Measurements from ENCODE around the gene ZNF850.
"Not testable (repeated sequence)": the region's sequence is repeated elsewhere in the genome, so short reads cannot be mapped to it uniquely, and the experiment has no call there.

The ZNF850 gene

DNA sequence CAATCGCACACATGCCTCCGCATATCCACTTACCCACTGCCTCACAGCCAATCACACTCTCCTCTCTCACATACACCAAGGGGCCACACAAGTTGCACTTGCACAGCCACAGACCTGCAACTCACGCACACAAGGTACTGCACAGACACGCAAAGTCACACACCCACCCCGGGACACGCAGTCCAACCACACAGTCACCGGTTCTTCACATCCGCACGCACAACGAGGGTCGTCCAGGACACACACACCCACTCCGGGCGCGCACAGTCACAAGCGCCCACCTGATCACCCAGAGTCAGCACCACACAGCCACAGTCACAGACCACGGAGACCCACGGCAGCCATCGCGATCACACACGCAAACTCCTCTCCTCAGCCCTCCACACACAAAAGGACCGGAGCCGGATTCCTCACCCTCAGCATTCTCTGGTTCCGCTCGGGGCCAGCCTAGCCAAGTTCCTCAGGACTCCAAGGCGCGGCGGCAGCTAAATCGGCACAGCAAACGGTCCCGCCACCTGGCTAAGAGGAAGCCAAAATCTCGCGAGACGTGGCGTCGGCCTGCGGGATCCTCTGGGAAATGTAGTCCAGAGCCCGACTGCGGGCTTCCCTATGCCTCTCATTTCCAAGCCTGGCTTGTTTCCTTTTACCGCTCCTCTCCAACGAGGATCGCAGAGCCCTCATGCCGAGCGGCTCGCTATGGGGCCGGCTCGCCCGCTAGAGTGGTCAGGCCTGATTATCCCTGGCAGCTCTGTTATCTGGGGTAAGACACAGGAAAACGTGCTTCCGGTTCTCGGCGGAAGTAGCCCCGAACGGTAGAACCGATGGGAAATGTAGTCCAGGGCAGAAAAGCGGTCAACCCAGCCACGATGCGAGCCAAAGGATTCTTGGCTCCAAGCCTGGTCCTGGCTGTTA is at the start of gene ZNF850:
Gene ZNF850, minus strand, starts transcription at position 497 of the 912 bp plus-strand sequence. CDS start 10,201 bp downstream, outside the sequence.
- peak; percentile 92 to 94 for DNase-seq

DNA sequence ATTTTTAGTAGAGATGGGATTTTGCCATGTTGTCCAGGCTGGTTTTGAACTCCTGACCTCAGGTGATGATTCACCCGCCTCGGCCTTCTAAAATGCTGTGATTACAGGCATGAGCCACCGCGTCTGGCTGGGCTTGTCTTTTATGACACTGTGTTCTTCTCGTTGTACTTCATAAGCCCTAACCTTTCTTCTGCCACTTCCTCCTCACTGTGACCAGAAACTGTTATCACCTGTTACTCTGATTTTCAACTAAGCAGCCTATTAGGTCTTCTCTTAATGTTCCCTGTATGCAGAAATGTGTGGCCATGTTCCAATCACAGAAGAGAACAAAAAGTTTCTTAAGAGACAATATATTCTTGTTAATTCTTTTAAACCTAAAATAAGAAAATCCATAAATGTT is 49.2 kb upstream of the ZNF850 start:
- DNase-seq: no peak

GRCh38 chr19:36819130-36819630 is 46.6 kb upstream of the ZNF850 start:
- no peak for DNase-seq

DNA sequence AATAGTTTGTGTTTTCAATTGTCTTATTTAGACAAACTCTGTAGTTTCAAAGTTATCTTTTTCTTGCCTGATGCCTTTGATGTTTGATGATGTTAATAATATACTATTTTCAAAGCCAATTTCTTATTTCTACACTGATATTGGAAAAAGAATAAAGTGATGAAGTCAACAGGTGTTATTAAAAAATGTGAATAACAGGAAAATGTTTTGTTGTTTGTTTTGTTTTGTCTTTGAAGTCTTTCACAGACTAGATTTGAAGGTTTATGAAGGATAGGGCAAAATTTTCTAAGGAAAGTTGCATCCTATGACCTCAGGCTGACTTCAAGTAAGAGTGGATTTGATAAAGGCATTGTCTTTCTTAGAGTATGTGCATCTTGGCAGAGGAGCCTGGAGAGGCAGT is 34.4 kb upstream of the ZNF850 start:
- DNase-seq: no peak

GRCh38 chr19:36805364-36805763 is 32.8 kb upstream of the ZNF850 start:
- no peak for DNase-seq

GRCh38 chr19:36797786-36798108 is 25.1 kb upstream of the ZNF850 start:
- DNase-seq: no peak

DNA sequence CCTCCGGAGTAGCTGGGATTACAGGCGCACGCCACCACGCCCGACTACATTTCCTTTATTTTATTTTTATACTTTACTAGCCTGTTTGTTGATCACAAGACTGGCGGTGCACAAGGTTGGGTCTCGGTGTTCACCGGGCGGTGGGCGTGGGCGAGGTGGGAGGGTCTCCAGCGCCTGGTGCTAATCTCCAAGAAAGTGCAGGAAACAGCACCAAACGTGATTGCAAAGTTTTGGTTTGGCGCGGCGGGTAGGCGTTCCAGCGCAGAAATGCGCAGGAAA is 24.0 kb upstream of the ZNF850 start:
- no peak for DNase-seq

- peak; percentile 22 to 28 for DNase-seq
Observed at GRCh38 chr19:36791420-36792141, 19.0 kb upstream of the ZNF850 start.

DNA sequence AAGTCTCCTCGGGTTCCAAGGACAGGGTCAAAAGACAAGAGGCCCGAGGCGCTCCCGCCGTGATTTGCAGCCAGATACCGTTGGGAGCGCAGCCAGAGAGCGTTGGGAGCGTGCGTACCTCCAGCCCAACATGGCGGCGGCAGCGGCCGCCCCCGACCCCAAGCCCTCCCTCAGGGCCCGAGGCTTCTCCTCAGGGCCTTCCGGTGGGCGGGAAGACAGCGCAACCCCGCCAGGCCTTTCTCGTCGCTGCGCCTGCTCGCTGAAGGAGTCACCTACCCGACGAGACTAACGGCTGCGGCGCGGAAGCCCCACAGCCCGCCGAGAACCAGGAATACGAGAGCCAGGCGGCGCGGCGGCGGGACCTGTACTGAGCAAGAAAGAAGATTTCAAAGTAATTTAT is 3.2 kb upstream of the ZNF850 start:
- no peak for DNase-seq

GRCh38 chr19:36773223-36773579 is 594 bp upstream of the ZNF850 start:
- DNase-seq: no peak

- peak; percentile 51 to 61 for DNase-seq
Observed at GRCh38 chr19:36771261-36772231, 1.1 kb downstream of the ZNF850 start.

DNA sequence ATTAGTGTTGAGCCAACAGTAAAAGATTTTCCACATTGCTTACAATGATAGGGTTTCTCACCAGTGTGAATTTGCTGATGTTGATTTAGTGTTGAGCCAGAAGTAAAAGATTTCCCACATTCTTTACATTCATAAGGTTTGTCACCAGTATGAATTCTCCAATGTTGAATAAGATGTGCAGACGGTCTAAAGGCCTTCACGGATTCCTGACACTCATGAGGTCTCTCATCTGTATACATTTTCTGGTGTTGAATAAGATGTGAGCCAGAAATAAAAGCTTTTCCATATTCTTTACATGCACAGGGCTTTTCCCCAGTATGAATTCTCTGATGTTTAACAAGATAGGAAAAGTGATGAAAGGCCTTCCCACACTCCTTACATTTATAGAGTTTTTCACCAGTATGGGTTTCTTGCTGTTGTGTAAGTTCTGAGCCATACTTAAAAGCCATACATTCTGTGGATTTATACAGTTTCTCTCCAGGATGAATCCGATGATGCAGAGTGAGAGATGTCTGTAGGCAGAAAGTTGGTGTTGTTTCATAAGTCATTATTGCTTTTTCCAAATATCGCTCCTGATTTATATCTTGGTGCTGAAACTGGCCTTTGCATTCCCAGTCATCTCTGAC is 22.4 kb downstream of the ZNF850 start:
- DNase-seq: no peak

DNA sequence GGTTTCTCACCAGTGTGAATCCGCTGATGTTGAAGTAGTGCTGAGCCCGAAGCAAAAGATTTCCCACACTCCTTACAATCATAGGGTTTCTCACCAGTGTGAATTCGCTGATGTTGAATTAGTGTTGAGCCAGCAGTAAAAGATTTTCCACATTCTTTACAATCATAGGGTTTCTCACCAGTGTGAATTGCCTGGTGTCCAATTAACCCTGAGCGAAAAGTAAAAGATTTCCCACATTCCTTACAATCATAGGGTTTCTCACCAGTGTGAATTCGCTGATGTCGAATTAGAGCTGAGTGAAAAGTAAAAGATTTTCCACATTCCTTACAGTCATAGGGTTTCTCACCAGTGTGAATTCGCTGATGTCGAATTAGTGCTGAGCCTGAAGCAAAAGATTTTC is 23.0 kb downstream of the ZNF850 start:
- not testable (repeated sequence) for DNase-seq

DNA sequence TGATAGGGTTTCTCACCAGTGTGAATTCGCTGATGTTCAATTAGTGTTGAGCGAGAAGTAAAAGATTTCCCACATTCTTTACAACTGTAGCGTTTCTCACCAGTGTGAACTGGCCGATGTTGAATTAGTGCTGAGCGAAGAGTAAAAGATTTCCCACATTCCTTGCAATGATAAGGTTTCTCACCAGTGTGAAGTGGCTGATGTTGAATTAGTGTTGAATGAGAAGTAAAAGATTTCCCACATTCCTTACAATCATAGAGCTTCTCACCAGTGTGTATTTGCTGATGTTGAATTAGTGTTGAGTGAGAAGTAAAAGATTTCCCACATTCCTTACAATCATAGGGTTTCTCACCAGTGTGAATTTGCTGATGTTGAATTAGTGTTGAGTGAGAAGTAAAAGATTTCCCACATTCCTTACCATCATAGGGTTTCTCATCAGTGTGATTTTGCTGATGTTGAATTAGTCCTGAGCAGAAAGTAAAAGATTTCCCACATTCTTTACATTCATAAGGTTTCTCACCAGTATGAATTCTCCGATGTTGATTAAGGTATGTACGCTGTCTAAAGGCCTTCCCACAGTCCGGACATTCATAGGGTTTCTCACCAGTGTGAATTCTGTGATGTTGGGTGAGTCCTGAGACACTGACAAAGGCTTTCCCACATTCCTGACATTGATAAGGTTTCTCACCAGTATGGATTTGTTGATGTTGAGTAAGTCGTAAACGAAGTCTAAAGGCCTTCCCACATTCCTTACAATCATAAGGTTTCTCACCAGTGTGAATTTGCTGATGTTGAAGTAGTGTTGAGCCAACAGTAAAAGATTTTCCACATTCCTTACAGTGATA is 24.0 kb downstream of the ZNF850 start:
- DNase-seq: no peak

DNA sequence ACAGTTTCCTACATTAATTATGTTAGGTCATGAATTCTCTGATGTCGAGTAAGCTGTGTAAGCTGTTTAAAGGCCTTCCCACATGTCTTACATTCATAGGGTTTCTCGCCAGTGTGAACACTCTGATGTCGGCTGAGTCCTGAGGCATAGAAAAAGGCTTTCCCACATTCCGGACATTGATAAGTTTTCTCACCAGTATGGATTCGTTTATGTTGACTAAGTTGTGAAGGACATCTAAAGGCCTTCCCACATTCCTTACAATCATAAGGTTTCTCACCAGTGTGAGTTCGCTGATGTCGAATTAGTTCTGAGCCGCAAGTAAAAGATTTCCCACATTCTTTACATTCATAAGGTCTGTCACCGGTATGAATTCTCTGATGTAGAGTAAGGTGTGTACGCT is 24.9 kb downstream of the ZNF850 start:
- DNase-seq: no peak

- no peak for DNase-seq
Observed at GRCh38 chr19:36745870-36746269, 26.7 kb downstream of the ZNF850 start.

DNA sequence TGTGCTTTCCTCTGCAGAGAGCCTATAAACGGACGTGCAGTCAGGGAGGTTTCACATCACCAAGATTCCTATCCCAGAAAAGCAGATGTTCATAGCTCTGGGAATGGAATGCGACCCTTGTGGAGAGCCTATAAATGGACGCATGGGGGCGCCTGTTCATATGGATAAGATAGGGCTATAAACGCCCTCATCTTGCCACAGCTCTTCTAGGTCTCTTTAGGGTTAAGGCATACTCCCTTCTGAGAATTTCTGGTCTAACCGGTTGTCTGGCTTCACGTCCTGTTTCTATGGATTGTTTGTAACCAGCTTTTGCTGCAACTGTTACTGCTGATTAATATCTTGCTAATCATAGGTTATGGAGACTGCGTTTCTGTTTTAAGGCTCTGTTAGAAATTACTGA is 36.4 kb downstream of the ZNF850 start:
- not testable (repeated sequence) for DNase-seq

DNA sequence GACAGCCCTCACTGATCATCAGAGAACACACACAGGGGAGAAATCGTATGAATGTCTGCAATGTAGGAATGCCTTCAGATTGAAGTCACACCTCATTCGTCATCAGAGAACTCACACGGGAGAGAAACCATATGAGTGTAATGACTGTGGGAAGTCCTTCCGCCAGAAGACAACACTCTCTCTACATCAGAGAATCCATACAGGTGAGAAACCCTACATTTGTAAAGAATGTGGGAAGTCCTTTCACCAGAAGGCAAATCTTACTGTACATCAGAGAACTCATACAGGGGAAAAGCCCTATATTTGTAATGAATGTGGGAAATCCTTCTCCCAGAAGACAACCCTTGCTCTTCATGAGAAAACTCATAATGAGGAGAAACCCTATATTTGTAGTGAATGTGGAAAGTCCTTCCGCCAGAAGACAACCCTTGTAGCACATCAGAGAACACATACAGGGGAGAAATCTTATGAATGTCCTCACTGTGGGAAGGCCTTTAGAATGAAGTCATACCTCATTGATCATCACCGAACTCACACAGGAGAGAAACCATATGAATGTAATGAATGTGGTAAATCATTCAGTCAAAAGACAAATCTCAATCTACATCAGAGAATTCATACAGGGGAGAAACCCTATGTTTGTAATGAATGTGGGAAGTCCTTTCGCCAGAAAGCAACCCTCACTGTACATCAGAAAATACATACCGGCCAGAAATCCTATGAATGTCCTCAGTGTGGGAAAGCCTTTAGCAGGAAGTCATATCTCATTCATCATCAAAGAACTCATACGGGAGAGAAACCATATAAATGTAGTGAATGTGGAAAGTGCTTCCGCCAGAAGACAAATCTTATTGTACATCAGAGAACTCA is 52.7 kb downstream of the ZNF850 start:
- no peak for DNase-seq

- DNase-seq: no peak
Observed at GRCh38 chr19:36709423-36709822, 63.2 kb downstream of the ZNF850 start.

DNA sequence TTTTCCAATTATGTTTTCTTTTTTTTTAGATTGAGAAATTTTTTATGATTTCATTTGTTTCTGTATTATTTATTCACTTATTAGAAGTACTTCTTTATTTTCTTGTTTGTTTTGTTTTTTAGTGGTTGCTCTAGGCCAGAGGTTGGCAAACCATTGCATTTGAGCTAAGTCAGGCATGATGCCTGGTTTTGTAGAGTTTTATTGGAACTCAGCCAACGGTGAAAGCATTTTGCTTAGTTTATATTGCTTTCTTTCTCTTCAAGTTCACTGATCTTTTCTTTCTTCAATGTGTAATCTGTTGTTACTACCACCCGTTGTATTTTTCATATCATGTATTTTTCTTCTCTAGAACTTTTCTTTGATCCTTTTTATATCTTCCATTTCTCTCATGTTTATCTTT is 65.5 kb downstream of the ZNF850 start:
- no peak for DNase-seq

GRCh38 chr19:36688058-36688457 is 84.5 kb downstream of the ZNF850 start:
- no peak for DNase-seq
